Hepatocyte (in vitro differentiated cells): ENCODE results near the gene MIS18A. TPM values are rescaled to one million over a fixed set of nuclear protein-coding genes. Genes with fewer than 3 reads are reported as not detected.
A peak's percentile ranks its signal among the peaks of the same experiment; 100 is the strongest.
"Not testable (repeated sequence)": the region's sequence is repeated elsewhere in the genome, so short reads cannot be mapped to it uniquely, and the experiment has no call there.

Source experiments
- DNase-seq: peaks from one replicate; pipeline ENCODE4 v3.0.0-alpha.2; 2016; ENCODE audit warnings: low spot score
- H2AFZ ChIP-seq: fragments of 200-600 bp; sonication (generic); 2 replicates; pipeline ENCODE4 v1.6.0; 2016; ENCODE audit warnings: antibody characterized with exemption, mild to moderate bottlenecking
- H3K27ac ChIP-seq: fragments of 200-600 bp; sonication (generic); 2 replicates; pipeline ENCODE4 v1.5.1; 2016; ENCODE audit warnings: mild to moderate bottlenecking
- H3K27me3 ChIP-seq: fragments of 200-600 bp; sonication (generic); 2 replicates; pipeline ENCODE4 v1.6.1; 2016
- H3K36me3 ChIP-seq: fragments of 200-600 bp; sonication (generic); replicated peaks from 2 replicates; pipeline ENCODE4 v1.5.1; 2016; ENCODE audit warnings: low read depth; ENCODE audit not compliant: insufficient read depth
- H3K4me1 ChIP-seq: fragments of 200-600 bp; sonication (generic); 2 replicates; pipeline ENCODE4 v1.5.1; 2016; ENCODE audit warnings: mild to moderate bottlenecking, moderate library complexity; ENCODE audit not compliant: insufficient read depth
- H3K4me2 ChIP-seq: fragments of 200-600 bp; sonication (generic); 2 replicates; pipeline ENCODE4 v1.6.0; 2016
- H3K4me3 ChIP-seq: fragments of 200-600 bp; sonication (generic); 2 replicates; pipeline ENCODE4 v1.5.1; 2016; ENCODE audit warnings: mild to moderate bottlenecking
- H3K79me2 ChIP-seq: fragments of 200-600 bp; sonication (generic); 2 replicates; pipeline ENCODE4 v1.6.0; 2017; ENCODE audit warnings: mild to moderate bottlenecking
- H3K9me2 ChIP-seq: fragments of 200-600 bp; sonication (generic); replicated peaks from 2 replicates; pipeline ENCODE4 v1.6.0; 2017; ENCODE audit warnings: mild to moderate bottlenecking; ENCODE audit not compliant: insufficient read depth
- H3K9me3 ChIP-seq: fragments of 200-600 bp; sonication (generic); 2 replicates; pipeline ENCODE4 v1.5.1; 2016; ENCODE audit warnings: low read depth, mild to moderate bottlenecking
- H4K20me1 ChIP-seq: fragments of 200-600 bp; sonication (generic); 2 replicates; pipeline ENCODE4 v1.6.0; 2016; ENCODE audit warnings: mild to moderate bottlenecking; ENCODE audit not compliant: insufficient read depth, poor library complexity, severe bottlenecking
- CTCF ChIP-seq: fragments of 200-600 bp; sonication (generic); IDR thresholded peaks from 2 replicates; pipeline ENCODE4 v1.5.1; 2016; ENCODE audit warnings: antibody characterized with exemption, mild to moderate bottlenecking; ENCODE audit not compliant: poor library complexity
- EZH2 ChIP-seq: fragments of 200-600 bp; sonication (generic); IDR thresholded peaks from 2 replicates; pipeline ENCODE4 v1.6.1; 2016; ENCODE audit warnings: antibody characterized with exemption, mild to moderate bottlenecking, borderline replicate concordance
- EZH2phosphoT487 ChIP-seq: fragments of 200-600 bp; sonication (generic); IDR thresholded peaks from one replicate; pipeline ENCODE4 v1.6.1; 2018; ENCODE audit warnings: antibody characterized with exemption, mild to moderate bottlenecking, low read depth, moderate library complexity; ENCODE audit not compliant: unreplicated experiment, severe bottlenecking
- WGBS: methylation state at CpG from one replicate; pipeline ENCODE4 v1.1.6; 2016; ENCODE audit warnings: low lambda C conversion rate; ENCODE audit errors: missing lambda C conversion rate; 5-methylcytosine and 5-hydroxymethylcytosine counted together
- polyA plus RNA-seq: library from polyadenylated mRNA; unstranded; fragments of >200 nt; fragmentation: Nextera tagmentation; extraction: Ambion mirVana; gene quantifications from 2 replicates; pipeline ENCODE4 v1.2.1, GENCODE V29; 2016
- total RNA-seq: library from RNA; depleted of rRNA; stranded (reverse); fragments of >200 nt; gene quantifications from 2 replicates; pipeline ENCODE4 v1.2.3, GENCODE V29; 2014

The MIS18A gene
- total and polyA plus RNA-seq, 2 experiments from 2014 or later = 9.4 to 11.2 TPM

GRCh38 chr21:32260130-32260529, 18.7 kb downstream of the MIS18A start:
- H3K4me2 ChIP-seq = no peak overlapping the region
- H3K9me2 ChIP-seq = no peaks in the 10 kb centered on the region
- H3K9me3 ChIP-seq = no peaks in the 10 kb centered on the region
- no peak overlapping the region for H3K27ac ChIP-seq
- H3K4me3 ChIP-seq = no peak overlapping the region
- no peak for DNase-seq
- 94% methylated on average over 2 of the region's 2 CpGs for WGBS
- no peaks in the 10 kb centered on the region for H3K79me2 ChIP-seq
- H3K36me3 ChIP-seq = no peaks in the 10 kb centered on the region
- H4K20me1 ChIP-seq = no peaks in the 10 kb centered on the region
- peaks cover 14% of the 10 kb centered on the region for H3K4me1 ChIP-seq
- H3K27me3 ChIP-seq = no peaks in the 10 kb centered on the region
- H2AFZ ChIP-seq = no peak overlapping the region
- TF ChIP-seq EZH2phosphoT487 = no peak
- TF ChIP-seq EZH2 = no peak
- no peak for TF ChIP-seq CTCF

GRCh38 chr21:32258786-32259048, 20.1 kb downstream of the MIS18A start:
- not testable (repeated sequence) for DNase-seq, H3K4me3 ChIP-seq, H3K9me3 ChIP-seq, H3K36me3 ChIP-seq, H2AFZ ChIP-seq, H3K27ac ChIP-seq, H3K9me2 ChIP-seq, H4K20me1 ChIP-seq, H3K79me2 ChIP-seq, H3K4me2 ChIP-seq, H3K27me3 ChIP-seq
- peaks cover 14% of the 10 kb centered on the region for H3K4me1 ChIP-seq
- WGBS = 92% methylated on average over 5 of the region's 5 CpGs

- 37% methylated on average over 16 of the region's 16 CpGs for WGBS
- DNase-seq = peak; percentile 90
These were observed 20.7 kb downstream of the MIS18A start for GRCh38 chr21:32257962-32258785.

More at GRCh38 chr21:32257962-32258785, 20.7 kb downstream of the MIS18A start:
- Histone ChIP-seq H3K4me3 (no peak overlapping the region), H3K9me3 (no peaks in the 10 kb centered on the region), H4K20me1 (no peaks in the 10 kb centered on the region), H3K27me3 (no peaks in the 10 kb centered on the region), H3K4me2 (no peak overlapping the region), H3K27ac (no peak overlapping the region), H3K9me2 (no peaks in the 10 kb centered on the region), H3K79me2 (no peaks in the 10 kb centered on the region), H3K4me1 (peaks cover 17% of the 10 kb centered on the region), H3K36me3 (no peaks in the 10 kb centered on the region), H2AFZ (no peak overlapping the region)
- peak; percentile 84 for TF ChIP-seq CTCF
- no peak for TF ChIP-seq EZH2phosphoT487
- no peak for TF ChIP-seq EZH2
